Spleen (tissue), 11 donors: ENCODE results near the gene PGAM2. TPM values are rescaled to one million over a fixed set of nuclear protein-coding genes. Genes with fewer than 3 reads are reported as not detected.
A peak's percentile ranks its signal among the peaks of the same experiment; 100 is the strongest.

ENCODE experiments used
- DNase-seq: peaks from one replicate; pipeline ENCODE4 v3.0.0-alpha.2; 2020
- H3K27ac ChIP-seq, 8 donors: fragments of 200-600 bp; sonication (generic) in 7 of 8; 1 replicate in 4 of 8; 2 replicates in 4 of 8; pipeline versions ENCODE4 v1.5.0 to v1.8.0; 2016 to 2021; ENCODE audit warnings: inconsistent platforms in 4 of 8, mild to moderate bottlenecking in 4 of 8, moderate library complexity in 1 of 8
- H3K27me3 ChIP-seq, 7 donors: fragments of 200-600 bp; sonication (generic) in 6 of 7; replicated peaks in 1 of 7; 1 replicate in 4 of 7; 2 replicates in 3 of 7; pipeline versions ENCODE4 v1.5.0 to v1.8.0; 2016 to 2021; ENCODE audit warnings: inconsistent platforms in 3 of 7, mild to moderate bottlenecking in 1 of 7
- H3K36me3 ChIP-seq, 6 donors: fragments of 200-600 bp; sonication (generic) in 5 of 6; 1 replicate in 4 of 6; 2 replicates in 2 of 6; pipeline versions ENCODE4 v1.5.0 to v1.8.0; 2016 to 2021; ENCODE audit warnings: inconsistent platforms in 2 of 6
- H3K4me1 ChIP-seq, 6 donors: fragments of 200-600 bp; sonication (generic) in 5 of 6; 1 replicate in 3 of 6; 2 replicates in 3 of 6; pipeline versions ENCODE4 v1.5.0 to v1.8.0; 2016 to 2021; ENCODE audit warnings: inconsistent platforms in 3 of 6
- H3K4me3 ChIP-seq, 8 donors: fragments of 200-600 bp; sonication (generic) in 7 of 8; 1 replicate in 4 of 8; 2 replicates in 4 of 8; pipeline versions ENCODE4 v1.5.0 to v1.8.0; 2016 to 2021; ENCODE audit warnings: inconsistent platforms in 4 of 8, mild to moderate bottlenecking in 4 of 8, moderate library complexity in 2 of 8
- H3K9me3 ChIP-seq, 8 donors: fragments of 200-600 bp; sonication (generic) in 7 of 8; 1 replicate in 4 of 8; 2 replicates in 4 of 8; pipeline versions ENCODE4 v1.5.0 to v1.8.0; 2016 to 2021; ENCODE audit warnings: inconsistent platforms in 4 of 8
- CTCF ChIP-seq, 11 experiments: fragments of 200-600 bp in 7 of 11; fragments of 450-650 bp in 4 of 11; sonication (generic) in 4 of 11; IDR thresholded peaks in 8 of 11; conservative IDR thresholded peaks in 3 of 11; 1 replicate in 7 of 11; 2 replicates in 4 of 11; pipeline versions ENCODE4 v1.4.0 to v1.8.0; 2016 to 2021; ENCODE audit warnings: antibody characterized with exemption in 11 of 11, inconsistent platforms in 4 of 11, mild to moderate bottlenecking in 1 of 11
- POLR2A ChIP-seq, 3 donors: fragments of 450-650 bp; IDR thresholded peaks; one replicate each; pipeline ENCODE4 v1.5.1; 2017; ENCODE audit warnings: antibody characterized with exemption in 3 of 3, mild to moderate bottlenecking in 1 of 3
- POLR2AphosphoS5 ChIP-seq, 3 donors: sonication (generic); formaldehyde crosslinking; IDR thresholded peaks; one replicate each; pipeline ENCODE4 v1.5.1; 2017; ENCODE audit warnings: antibody characterized with exemption in 3 of 3
- WGBS, 5 donors: extraction: QIAGEN DNeasy Blood & Tissue Kit in 3 of 5; methylation state at CpG; one replicate each; pipeline versions ENCODE4 v1.1.5 to v1.1.7; 2013 to 2018; 5-methylcytosine and 5-hydroxymethylcytosine counted together
- intact Hi-C: fragments of 100-400 bp; cut with DNase I; formaldehyde crosslinking; loops from one replicate; pipeline ENCODE4 v1.15.0; 2023; ENCODE audit warnings: low total_unique reads
- polyA plus RNA-seq, 3 donors: library from polyadenylated mRNA; stranded (reverse); fragments of 200-250 nt; gene quantifications; one replicate each; pipeline ENCODE4 v1.2.1, GENCODE V29; 2013
- total RNA-seq, 7 donors: library from RNA; depleted of rRNA in 3 of 7; stranded (reverse); fragments of >200 nt in 3 of 7; fragmentation: NEBNext Ultra II Directional in 4 of 7; extraction: Animal tissue kit (Norgen Biotek cat#: 25700) in 4 of 7; gene quantifications; one replicate each; pipeline versions ENCODE4 v1.1.0 to v1.2.1, GENCODE V29; 2016 to 2021
- donor health status: healthy with polysubstance abuse.
- donor health status: DM: no; HTN: no; CAD: no; lungs with moderate emphysema.
- donor health status: DM: no; HTN: no; CAD: no.
- donor health status: Bipolar disorder and iron deficiency.
- donor health status: healthy.
- donor health status: DM: no; HTN: no; CAD: no.
- donor health status: DM: yes; HTN: yes; CAD: no.

PGAM2 gene
- total and polyA plus RNA-seq, 10 donors, result 0.75 to 4.0 (median 1.6) TPM; not detected in 1

- Histone ChIP-seq H3K27me3 (no peaks in the 10 kb centered on the region), H3K9me3 (no peaks in the 10 kb centered on the region), H3K36me3 (peaks cover 5 to 74% (median 64%) of the 10 kb centered on the region in 6 donors), H3K4me3 (no peak overlapping the region), H3K4me1 (peaks cover 21 to 99% (median 82%) of the 10 kb centered on the region in 6 donors), H3K27ac (peak overlapping the region in 5 of 8 donors; percentile 29 to 94 (median 80))
- intact Hi-C loops, result no loop called here
- 79 to 86% (median 81%) methylated on average over 8 of the region's 8 CpGs for WGBS, 5 donors
- DNase-seq, result peak; percentile 65
- TF ChIP-seq POLR2A (IDR thresholded peaks at IDR 0.05), result no peak
- TF ChIP-seq POLR2AphosphoS5 (IDR thresholded peaks at IDR 0.05), result peak in 1 of 3 donors; percentile 29
These were observed 4.3 kb downstream of the PGAM2 start for GRCh38 chr7:44060948-44061644.

- Histone ChIP-seq H3K27me3 (no peaks in the 10 kb centered on the region), H3K4me1 (peaks cover 17 to 99% (median 78%) of the 10 kb centered on the region in 6 donors), H3K27ac (peak overlapping the region in 5 of 8 donors; percentile 80 to 94 (median 87)), H3K36me3 (peaks cover 5 to 82% (median 70%) of the 10 kb centered on the region in 6 donors), H3K4me3 (no peak overlapping the region), H3K9me3 (no peaks in the 10 kb centered on the region)
- no peak for TF ChIP-seq POLR2A (IDR thresholded peaks at IDR 0.05)
- TF ChIP-seq POLR2AphosphoS5 (IDR thresholded peaks at IDR 0.05), result peak in 2 of 3 donors; percentile 30 to 48
- no peak for TF ChIP-seq CTCF (IDR thresholded peaks at IDR 0.05 in 8 of 11, conservative IDR thresholded peaks at IDR 0.05 in 3 of 11)
- peak; percentile 72 for DNase-seq
- 92 to 96% (median 95%) methylated on average over 20 to 21 of the region's 21 CpGs for WGBS, 5 donors
- intact Hi-C loops, result no loop called here
These were observed 5.0 kb downstream of the PGAM2 start for GRCh38 chr7:44060091-44060947.

- WGBS, 5 donors, result 67 to 83% (median 79%) methylated on average over 4 to 14 of the region's 14 CpGs
- Histone ChIP-seq H3K9me3 (no peaks in the 10 kb centered on the region), H3K36me3 (peaks cover 5 to 91% (median 79%) of the 10 kb centered on the region in 6 donors), H3K27me3 (no peaks in the 10 kb centered on the region), H3K27ac (peak overlapping the region; percentile 61 to 94 (median 82)), H3K4me1 (peaks cover 8 to 99% (median 72%) of the 10 kb centered on the region in 6 donors), H3K4me3 (peak overlapping the region in 1 of 8 donors; percentile 15)
- intact Hi-C loops, result no loop called here
- peak; percentile 91 for DNase-seq
- TF ChIP-seq POLR2AphosphoS5 (IDR thresholded peaks at IDR 0.05) (peak; percentile 61 to 77 (median 77)), POLR2A (IDR thresholded peaks at IDR 0.05) (no peak)
These were observed 5.9 kb downstream of the PGAM2 start for GRCh38 chr7:44059219-44060090.

GRCh38 chr7:44058759-44059218 is 6.6 kb downstream of the PGAM2 start:
- no peak overlapping the region for H3K4me3 ChIP-seq
- peaks cover 5 to 97% (median 86%) of the 10 kb centered on the region in 6 donors for H3K36me3 ChIP-seq
- no peak for TF ChIP-seq POLR2A (IDR thresholded peaks at IDR 0.05)
- H3K27ac ChIP-seq, result peak overlapping the region; percentile 61 to 94 (median 82)
- 69 to 88% (median 82%) methylated on average over 2 to 7 of the region's 7 CpGs for WGBS, 5 donors
- H3K27me3 ChIP-seq, result no peaks in the 10 kb centered on the region
- H3K9me3 ChIP-seq, result no peaks in the 10 kb centered on the region
- DNase-seq, result no peak
- peaks cover 7 to 99% (median 65%) of the 10 kb centered on the region in 6 donors for H3K4me1 ChIP-seq
- intact Hi-C loops, result no loop called here
